ENCODE measurements around the gene KLHDC7A.

DNA sequence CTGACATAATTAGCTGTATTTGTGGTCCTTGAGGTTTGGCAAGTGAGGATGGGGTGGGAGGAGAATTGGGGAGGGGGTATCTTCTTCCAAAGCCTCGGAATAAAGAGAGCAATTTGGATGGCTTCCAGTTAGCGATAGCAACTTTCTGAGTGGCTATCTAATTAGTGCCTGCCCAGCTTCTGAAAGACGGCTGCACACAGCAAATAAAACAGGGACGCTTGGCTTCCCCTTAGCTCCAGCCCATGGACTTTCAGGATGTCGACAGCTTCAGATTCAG is 31.1 kb downstream of the KLHDC7A start:
- TF ChIP-seq POLR2A (IDR thresholded peaks at IDR 0.05; ENCODE audit: low read depth, low read length), result no peak
- no peak for TF ChIP-seq CTCF (conservative IDR thresholded peaks at IDR 0.05; ENCODE audit: low read depth, low read length)
- TF ChIP-seq MXI1 (IDR thresholded peaks at IDR 0.05; ENCODE audit: borderline replicate concordance, low read depth, low read length), result no peak
- no peak for TF ChIP-seq RAD21 (IDR thresholded peaks at IDR 0.05; ENCODE audit: low read length)
- TF ChIP-seq CHD1 (IDR thresholded peaks at IDR 0.05; ENCODE audit: low read depth, low read length), result no peak
- no peak for TF ChIP-seq RFX5 (IDR thresholded peaks at IDR 0.05; ENCODE audit: low read depth, low read length)
- no peak for TF ChIP-seq SMC3 (IDR thresholded peaks at IDR 0.05; ENCODE audit: low read depth, low read length)
- TF ChIP-seq BHLHE40 (IDR thresholded peaks at IDR 0.05; ENCODE audit: low read depth, low read length), result no peak
- TF ChIP-seq RCOR1 (IDR thresholded peaks at IDR 0.05; ENCODE audit: insufficient replicate concordance, low read length), result no peak
- TF ChIP-seq MAFK (IDR thresholded peaks at IDR 0.05; ENCODE audit: low read depth, low read length), result no peak

All from IMR-90 (cell line).